ENCODE results near the gene MYDGF.

Gene MYDGF

DNA sequence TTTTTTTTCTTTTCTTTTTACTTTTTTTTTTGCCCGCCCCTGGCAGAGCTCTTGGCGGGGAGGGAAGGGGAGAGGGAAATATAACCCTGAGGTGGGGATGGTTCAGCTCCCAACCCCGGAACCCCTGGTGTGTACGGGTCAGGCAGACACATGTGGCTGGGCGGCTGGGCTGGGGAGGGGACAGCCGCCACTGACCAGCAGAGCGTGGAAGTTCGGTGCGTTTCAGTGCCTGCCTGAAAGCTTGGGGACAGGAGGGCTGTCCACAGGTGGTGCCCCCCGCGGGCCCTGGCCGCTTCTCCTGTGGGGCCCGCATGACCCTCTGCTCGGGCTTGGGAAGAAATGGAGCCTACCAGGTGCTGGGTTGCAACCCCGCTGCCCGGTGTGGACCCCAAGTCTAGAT lies 5.2 kb upstream of the MYDGF start:
- DNase-seq (ENCODE audit: low read depth): no peak

DNA sequence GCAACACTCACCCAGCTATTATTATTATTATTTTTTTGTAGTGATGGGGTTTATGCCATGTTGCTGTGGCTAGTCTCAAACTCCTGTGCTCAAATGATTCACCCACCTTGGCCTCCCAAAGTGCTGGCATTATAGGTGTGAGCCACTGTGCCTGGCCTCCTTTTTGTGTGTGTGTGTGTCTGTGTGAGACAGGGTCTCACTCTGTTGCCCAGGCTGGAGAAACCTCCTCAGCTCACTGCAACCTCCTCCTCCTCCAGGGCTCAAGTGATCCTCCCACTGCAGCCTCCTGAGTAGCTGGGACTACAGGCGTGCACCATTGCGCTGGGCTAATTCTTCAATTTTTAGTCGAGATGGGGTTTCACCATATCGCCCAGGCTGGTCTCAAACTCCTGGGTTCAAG lies 3.6 kb upstream of the MYDGF start:
- DNase-seq (ENCODE audit: low read depth): no peak

DNA sequence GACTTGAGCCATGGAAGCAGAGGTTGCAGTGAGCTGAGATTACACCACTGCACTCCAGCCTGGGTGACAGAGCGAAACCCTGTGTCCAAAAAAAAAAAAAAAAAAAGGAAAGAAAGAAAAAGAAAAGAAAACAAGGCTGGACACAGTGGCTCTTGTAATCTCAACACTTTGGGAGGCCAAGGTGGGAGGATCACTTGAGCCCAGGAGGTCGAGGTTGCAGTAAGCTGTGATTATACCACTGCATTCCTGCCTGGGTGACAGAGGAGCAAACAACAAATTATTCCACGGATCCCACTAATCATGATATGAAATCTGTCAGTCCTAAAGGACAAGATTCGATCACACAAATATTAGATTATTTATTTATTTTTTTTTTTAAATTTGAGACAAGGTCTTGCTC lies 3.1 kb upstream of the MYDGF start:
- DNase-seq (ENCODE audit: low read depth): no peak

DNA sequence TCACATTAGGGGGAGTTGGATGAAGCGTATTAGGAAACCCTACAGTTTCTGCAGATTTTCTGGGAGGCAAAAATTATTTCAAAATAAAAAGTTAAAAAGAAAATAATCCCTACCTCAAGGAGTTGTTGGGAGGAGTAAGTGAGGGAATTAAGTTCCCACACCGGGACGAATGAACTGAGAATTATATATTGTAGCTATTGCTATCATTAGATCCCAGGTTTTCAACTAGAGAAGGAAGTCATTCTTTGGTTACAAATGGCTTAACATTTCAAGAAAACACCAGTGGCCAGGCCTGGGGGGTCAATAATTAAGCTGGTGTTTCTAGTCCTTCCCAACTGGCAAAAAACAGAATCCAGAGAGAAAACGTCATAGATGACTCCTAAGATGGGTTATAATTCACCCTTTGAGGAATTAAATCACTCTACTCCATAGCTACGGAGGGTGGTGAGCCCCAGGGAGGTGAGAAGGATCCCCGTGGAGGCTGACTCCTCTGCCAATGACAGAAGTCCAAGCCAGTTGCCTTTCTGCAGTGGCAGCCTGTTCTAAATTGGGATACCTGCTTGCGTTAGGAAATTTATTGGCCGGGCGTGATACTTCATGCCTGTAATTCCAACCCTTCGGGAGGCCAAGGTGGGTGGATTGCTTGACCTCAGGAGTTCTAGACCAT lies 1.2 kb upstream of the MYDGF start:
- DNase-seq (ENCODE audit: low read depth): no peak

DNA sequence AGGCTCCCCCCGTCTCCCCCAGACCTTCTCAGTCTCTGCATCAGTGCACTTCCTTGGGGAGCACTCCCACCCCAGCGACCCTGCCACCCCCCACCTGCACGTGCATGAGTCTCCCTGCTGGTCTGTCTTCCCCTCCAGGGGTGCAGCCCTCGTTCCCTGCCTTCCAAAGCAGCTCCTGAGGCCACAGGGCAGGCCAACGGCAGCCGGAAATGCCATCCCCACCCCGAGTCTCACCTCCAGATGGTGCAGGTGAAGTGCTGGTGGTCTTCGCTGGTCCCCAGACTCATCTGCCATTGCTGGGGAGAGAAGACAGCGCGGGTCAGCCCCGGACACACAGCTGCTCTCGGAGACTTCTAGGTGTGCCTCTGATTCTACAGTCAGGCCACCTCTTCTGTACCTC lies 5.5 kb downstream of the MYDGF start:
- DNase-seq (ENCODE audit: low read depth): no peak

DNA sequence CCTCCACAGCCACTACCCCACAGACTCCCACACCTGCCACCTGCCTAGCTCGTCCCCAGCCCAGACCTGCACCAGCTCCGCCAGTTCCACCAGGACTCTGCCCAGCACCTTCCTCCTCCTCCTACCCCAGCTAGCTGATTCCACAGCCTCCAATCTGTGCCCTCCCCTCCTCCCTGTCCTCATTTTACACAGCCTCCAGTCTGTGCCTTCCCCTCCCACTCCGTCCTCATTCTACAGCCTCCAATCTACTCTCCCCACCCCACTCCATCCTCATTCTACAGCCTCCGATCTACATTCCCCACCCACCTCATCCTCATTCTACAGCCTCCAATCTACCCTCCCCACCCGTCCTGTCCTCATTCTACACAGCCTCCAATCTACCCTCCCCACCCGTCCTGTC lies 7.3 kb downstream of the MYDGF start:
- DNase-seq (ENCODE audit: low read depth): no peak

DNA sequence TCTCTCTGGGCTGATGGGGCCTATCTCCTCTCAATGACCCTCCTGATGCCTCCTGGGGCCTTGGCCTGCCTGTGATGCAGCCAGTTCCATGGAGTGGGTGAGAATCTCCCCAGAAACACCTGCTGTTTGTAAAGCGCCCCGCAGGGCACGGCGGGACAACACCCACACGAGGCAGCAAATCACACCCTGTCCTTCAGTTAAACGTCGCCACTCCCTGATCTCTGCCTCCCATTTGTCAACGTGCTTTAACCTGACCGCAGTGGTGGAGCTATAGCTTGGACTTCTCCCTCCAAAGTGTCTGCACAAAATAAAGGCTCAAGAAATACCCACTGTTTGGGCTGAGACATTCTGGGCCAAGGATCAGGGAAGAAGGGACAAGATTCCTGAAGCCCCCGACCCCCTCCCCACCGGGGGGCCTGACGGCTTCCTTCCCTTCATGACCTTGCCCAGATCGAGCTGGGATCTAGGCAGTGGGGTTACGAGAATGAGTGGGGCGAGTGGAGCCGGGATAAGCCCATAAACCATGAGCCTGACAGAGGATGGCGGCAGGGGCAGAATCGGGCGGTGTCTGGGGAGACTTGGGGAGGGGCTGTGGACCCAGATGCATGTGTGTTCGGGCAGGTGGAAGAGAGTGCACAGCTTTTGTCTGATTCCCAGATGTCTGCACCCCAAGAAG lies 8.0 kb downstream of the MYDGF start:
- DNase-seq (ENCODE audit: low read depth): no peak

DNA sequence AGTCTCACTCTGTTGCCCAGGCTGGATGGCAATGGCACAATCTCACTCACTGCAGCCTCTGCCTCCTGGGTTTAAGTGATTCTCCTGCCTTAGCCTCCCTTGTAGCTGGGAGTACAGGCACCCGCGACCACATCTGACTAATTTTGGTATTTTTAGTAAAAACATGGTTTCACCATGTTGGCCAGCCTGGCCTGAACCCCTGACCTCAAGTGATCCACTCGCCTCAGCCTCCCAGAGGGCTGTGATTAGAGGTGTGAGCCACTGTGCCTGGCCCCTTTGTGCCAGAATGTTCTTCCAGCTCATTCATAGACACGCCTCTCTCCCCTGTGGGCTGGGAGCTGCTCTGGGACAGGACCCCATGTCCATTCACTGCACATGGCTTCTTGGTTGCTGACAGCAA lies 9.1 kb downstream of the MYDGF start:
- DNase-seq (ENCODE audit: low read depth): no peak

DNA sequence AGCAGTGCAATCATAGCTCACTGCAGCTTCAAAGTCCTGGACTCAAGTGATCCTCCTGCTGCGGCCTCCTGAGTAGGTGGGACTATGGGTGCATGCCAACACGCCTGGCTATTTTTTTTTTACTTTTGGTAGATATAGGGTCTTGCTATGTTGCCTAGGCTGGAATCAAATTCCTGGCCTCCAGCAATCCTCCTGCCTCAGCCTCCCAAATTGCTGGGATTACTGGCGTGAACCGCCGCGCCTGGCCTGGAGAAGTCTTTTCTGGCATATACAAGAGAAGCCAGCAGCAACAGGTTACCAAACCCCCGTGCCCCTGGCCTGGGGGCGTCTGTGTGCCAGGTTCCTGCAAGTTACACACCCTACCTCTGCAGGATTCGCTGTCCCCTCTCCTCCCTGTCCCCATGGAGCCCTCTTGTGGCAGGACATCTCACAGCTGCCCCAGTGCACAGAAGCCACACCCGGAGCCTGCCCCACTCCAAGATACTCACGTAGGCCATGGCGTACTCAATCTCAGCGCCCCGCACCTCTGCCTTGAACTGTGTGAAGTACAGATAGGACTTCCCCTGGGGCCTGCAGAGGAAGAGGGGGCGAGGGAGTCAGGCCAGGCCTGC lies 9.9 kb downstream of the MYDGF start:
- no peak for DNase-seq (ENCODE audit: low read depth)

DNA sequence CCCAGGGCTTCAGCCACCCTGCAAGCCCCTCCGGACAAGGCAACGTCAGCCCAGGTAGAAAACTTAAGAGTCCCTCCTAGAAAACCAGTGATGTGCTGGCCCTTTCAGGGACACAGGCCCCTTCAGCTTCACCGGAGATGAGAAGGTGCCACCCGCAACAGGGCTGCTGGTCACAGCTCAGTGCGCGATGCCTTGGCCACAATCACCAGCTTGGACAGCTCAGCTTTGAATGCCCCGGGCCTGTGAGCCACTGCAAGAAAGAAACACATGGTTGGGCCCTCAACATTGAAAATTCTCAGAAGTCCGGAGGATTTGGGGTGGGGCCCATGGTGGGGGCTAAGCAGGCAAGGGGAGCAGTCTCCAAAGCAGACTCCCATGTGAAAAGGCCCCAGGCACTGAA lies 12.3 kb downstream of the MYDGF start:
- DNase-seq (ENCODE audit: low read depth): no peak

DNA sequence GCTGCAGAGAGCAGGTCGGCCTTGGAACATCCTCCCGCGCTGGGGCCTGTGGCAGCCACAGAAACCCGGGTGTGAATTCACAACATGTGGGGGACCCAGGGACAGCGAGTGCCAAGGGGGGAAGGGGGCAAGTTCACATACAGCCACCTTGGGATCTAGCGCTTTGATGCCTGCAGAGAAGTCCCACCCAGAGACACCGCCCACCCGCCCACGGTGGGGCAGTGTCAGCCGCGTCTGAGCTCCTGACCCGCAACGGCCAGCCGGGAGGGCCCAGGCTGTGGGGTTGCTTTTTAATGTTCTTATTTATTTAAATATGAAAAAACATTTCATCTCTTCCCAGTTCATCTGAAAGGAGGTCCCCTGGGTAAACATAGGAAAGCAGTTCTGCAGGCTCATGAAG lies 12.9 kb downstream of the MYDGF start:
- DNase-seq (ENCODE audit: low read depth): no peak

DNA sequence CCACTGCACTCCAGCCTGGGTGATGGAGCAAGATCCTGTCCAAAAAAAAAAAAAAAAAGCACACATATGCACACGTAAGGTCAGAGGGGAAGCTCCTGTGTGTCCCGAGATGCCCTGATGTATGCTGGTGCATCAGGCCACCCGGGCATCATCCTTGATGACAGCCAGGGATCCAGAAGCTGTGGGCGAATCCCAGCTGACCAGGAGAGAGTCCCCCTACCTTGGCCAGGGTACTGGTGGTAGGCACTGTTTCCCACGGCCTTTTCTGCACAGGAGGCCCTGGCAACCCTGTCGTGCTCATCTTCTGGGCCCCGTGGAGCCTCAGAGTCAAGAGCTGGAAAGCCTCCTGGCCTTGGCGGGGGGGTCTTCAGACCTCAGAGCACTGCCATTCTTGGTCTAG lies 14.0 kb downstream of the MYDGF start:
- DNase-seq (ENCODE audit: low read depth): no peak

DNA sequence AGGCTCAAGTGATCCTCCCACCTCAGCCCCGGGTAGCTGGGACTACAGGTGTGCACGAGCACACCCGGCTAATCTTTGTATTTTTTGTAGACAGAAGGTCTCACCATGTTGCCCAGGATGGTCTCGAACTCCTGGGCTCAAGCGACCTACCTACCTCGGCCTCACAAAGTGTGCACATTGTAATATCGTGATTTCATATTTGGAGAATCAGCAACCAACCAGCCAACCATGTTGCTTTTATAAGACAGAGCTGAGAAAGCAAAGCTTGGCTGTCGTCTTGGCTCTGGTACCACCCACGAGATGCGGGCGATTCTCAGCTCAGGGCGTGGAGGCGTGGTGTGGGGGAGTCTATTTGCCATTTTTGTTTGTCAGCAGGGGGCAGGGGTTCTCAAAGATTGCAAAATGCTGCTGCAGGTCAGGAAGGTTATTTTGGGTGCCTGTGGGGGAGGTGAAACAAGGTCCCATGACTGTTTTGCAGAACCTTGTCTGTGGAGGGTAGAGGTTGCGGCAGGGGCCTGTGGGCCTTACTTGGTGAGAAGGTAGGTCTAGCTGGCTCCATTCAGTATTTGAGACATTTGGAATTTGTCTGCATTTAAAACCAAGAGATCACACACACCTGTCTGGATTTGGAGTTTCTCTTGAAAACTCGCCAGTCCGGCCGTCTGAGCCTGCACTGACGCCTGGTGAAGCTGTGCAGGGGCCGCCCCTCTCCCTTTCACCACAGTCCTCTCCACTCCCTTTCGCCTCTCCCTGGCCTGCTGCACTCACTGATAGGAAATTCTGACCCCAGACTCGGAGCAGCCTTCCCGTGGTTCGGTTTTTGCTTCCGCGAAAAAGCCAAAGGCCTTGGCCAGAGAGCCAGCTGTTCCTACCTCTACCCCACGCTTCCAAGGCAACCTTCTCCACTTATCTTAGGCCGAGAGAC lies 15.4 kb downstream of the MYDGF start:
- DNase-seq (ENCODE audit: low read depth): no peak

DNA sequence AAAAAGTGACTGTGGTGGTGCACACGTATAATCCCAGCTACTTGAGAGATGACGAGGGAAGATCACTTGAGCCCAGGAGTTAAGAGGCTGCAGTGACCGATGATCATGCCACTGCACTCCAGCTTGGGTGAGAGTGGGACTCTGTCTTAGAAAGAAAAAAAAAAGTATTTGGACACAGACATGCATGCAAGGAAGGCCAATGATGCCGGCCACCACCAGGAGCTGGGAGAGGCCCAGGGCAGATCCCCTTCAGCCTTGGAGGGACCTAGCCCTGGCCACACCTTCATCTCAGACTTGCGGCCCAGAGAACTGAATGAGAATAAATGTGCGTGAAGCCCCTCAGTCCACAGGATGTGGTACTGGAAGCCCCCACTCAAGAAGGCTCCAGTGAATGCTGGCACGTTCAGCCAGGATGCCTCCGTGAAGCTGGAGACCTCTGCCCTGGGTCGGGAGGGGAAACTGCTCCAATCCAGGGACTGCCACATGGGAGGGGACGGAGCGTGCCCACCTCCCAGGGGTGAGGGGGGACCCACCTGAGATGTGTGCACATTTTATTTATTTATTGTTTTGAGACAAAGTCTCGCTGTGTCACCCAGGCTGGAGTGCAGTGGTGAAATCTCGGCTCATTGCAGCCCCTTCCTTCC lies 16.2 kb downstream of the MYDGF start:
- DNase-seq (ENCODE audit: low read depth): no peak

DNA sequence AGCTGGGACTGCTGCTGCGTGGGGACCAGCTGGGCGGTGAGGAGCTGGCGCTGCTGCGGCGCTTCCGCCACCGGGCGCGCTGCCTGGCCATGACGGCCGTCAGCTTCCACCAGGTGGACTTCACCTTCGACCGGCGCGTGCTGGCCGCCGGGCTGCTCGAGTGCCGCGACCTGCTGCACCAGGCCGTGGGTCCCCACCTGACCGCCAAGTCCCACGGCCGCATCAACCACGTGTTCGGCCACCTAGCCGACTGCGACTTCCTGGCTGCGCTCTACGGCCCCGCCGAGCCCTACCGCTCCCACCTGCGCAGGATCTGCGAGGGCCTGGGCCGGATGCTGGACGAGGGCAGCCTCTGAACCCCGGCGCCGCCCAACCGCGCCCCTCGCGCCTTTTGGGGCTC lies 18.1 kb downstream of the MYDGF start:
- DNase-seq (ENCODE audit: low read depth): no peak

DNA sequence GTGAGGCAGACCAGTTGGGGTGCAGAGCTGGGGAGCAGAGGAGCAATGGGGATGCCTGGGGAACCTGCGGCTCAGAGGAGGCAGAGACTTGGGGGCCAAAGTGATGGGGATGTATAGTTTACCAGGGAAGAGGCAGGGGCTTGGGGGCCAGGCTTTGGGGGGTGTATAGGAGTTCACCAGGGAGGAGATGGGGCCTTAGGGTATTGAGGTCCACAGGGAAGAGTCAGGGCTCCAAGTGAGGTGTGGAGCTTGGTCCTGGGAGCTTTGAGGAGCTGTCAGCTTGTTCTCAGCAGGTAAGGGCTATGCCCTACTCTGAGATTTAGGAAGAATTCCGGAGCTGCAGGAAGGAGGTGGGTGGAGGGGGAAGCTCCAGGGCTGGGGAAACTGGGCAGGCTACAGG lies 20.0 kb downstream of the MYDGF start:
- no peak for DNase-seq (ENCODE audit: low read depth)

DNA sequence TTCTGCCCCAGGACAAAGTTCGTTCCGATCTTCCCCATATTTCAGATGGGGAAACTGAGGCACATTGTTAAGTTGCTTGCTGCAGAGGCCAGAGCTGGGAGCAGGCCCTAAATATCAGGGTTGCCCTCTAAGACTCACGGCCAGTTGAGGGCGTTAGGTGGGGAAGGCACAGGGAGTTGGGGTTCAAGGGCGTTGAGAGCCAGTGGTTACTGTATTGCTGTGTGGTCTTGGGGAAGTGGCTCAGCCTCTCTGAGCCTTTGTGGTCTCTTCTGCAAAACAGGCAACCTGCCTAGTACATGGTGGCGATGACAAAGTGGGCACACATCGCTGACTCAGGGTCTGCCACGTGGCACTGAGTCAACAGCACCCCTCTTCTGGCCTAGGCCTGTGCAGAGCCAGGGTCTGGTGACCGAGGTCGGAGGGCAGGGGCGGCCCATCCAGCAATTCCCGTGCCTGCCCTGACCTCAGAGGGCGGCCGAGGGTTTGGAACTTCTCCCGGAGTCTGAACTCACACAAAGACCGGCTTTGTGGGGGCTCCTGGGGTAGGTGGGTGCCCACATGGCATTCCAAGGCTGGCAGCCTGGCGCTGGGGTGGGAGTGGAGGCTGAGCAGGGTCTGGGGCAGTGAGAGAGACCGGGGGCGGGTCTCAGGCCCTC lies 20.6 kb downstream of the MYDGF start:
- no peak for DNase-seq (ENCODE audit: low read depth)

DNA sequence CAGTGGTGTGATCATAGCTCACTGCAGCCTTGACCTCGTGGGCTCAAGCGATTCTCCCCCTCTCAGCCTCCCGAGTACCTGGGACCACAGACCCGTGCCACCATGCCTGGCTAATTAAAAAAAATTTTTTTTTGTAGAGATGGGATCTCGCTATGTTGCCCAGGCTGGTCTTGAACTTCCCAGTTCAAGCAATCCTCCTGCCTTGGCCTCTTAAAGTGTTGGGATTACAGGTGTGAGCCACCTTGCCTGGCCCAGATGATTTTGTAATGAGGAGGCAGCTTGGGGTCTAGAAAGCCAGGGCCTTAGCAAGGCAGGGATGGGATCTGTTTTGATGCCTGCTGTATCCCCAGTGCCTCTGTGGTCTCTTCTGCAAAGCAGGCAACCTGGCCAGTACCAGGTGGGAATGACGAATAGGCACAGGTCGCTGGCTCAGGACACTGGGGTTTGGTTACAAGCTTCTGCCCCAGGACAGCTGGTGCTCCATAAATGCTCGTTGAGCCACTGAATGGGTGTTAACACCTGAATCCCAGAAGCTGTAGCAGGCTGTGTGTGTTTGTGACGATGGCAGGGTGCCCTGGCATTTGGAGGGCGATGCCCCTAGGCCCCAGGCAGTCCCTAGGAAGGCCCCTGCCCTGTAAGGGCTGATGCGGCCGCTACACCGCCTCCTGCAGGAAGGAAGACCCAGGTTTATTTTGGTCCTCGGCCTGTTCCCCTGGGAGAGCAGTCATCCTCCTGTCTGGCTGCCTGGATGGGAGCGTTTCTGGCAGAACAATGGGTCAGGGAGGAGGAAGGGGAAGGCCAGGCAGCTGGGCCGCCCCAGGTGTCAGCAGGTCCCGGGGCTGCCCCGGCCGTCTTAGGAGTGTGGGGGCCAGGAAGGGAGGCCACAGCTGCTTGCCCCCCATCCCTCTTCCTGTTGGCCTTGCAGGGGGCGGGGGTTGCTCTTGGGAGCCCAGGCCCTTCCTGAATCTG lies 22.2 kb downstream of the MYDGF start:
- no peak for DNase-seq (ENCODE audit: low read depth)

DNA sequence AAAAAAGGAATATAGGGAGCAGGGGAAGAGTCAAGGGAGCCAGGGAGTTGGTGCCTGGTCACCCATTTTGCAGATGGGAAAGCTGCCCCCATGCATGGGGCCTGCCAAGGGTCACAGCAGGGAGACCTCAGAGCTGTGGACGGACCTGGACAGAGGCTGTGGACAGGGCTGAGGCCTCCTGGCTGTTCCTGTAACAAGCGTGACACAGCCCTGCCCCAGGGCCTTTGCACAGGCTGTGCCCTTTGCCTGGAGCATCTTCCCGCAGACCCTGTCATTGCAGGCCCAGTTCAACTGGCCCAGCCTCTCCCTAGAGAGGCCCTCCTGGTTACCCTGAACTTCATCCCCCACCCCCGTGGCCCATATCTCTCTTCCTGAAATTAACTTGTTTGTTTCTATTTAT lies 24.4 kb downstream of the MYDGF start:
- no peak for DNase-seq (ENCODE audit: low read depth)

DNA sequence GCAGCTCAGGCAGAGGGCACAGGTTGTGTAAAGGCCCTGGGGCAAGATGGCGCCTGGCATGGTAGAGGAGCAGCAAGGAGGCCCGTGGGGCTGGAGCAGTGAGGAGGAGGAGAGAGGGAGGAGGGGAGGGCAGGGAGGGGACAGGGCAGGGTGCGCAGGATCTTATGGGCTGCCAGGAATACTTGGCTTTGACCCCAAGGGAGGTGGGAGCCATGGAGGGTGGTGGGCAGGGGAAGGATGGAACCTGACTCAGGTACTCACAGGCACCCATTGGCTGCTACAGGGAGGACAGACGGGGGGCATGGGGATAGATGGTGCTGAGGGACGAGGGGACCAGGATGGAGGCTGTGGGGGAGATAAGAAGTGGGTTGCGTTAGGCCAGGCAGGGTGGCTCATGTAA lies 27.5 kb downstream of the MYDGF start:
- no peak for DNase-seq (ENCODE audit: low read depth)
